Adrenal gland (tissue), 12 donors: ENCODE results near the gene IGFL3. TPM values are rescaled to one million over a fixed set of nuclear protein-coding genes. Genes with fewer than 3 reads are reported as not detected.
A peak's percentile ranks its signal among the peaks of the same experiment; 100 is the strongest.

ENCODE experiments used
- DNase-seq, 7 donors: peaks; one replicate each; pipeline ENCODE4 v3.0.0-alpha.2; 2019 to 2020
- H3K27ac ChIP-seq, 5 donors: fragments of 200-600 bp; sonication (generic) in 4 of 5; 1 replicate in 3 of 5; 2 replicates in 2 of 5; pipeline versions ENCODE4 v1.5.1 to v1.8.0; 2016 to 2020; ENCODE audit warnings: mild to moderate bottlenecking in 1 of 5
- H3K27me3 ChIP-seq: fragments of 200-600 bp; 2 replicates; pipeline ENCODE4 v1.8.0; 2021
- H3K36me3 ChIP-seq, 2 donors: fragments of 200-600 bp; replicated peaks in 1 of 2; 1 replicate in 1 of 2; 2 replicates in 1 of 2; pipeline versions ENCODE4 v1.5.1 to v1.8.0; 2018 to 2022
- H3K4me1 ChIP-seq, 2 donors: fragments of 200-600 bp; replicated peaks in 1 of 2; 1 replicate in 1 of 2; 2 replicates in 1 of 2; pipeline versions ENCODE4 v1.5.1 to v1.8.0; 2018 to 2021
- H3K4me3 ChIP-seq, 4 donors: fragments of 200-600 bp; sonication (generic) in 3 of 4; one replicate each; pipeline ENCODE4 v1.5.1; 2016 to 2018
- H3K9me3 ChIP-seq, 3 donors: fragments of 200-600 bp; sonication (generic) in 1 of 3; replicated peaks in 1 of 3; 1 replicate in 2 of 3; 2 replicates in 1 of 3; pipeline versions ENCODE4 v1.5.1 to v1.8.0; 2016 to 2021
- POLR2A ChIP-seq, 2 donors: fragments of 450-650 bp; IDR thresholded peaks; one replicate each; pipeline ENCODE4 v1.6.1; 2017; ENCODE audit warnings: antibody characterized with exemption in 2 of 2, mild to moderate bottlenecking in 2 of 2, moderate library complexity in 1 of 2
- WGBS, 4 donors: extraction: QIAGEN DNeasy Blood & Tissue Kit in 2 of 4; methylation state at CpG; one replicate each; pipeline versions ENCODE4 v1.1.5 to v1.1.7; 2013 to 2017; 5-methylcytosine and 5-hydroxymethylcytosine counted together
- intact Hi-C, 2 donors: fragments of 100-400 bp; cut with DNase I; formaldehyde crosslinking; loops; one replicate each; pipeline versions ENCODE4 v1.14.1 to v1.15.0; 2022 to 2023
- polyA plus RNA-seq, 3 donors: library from polyadenylated mRNA; stranded (reverse); fragments of 200-250 nt in 2 of 3; fragments of 350-450 nt in 1 of 3; fragmentation: Illumina TruSeq in 1 of 3; extraction: RNeasy Lipid Tissue Mini Kit (QIAGEN cat#74804) in 1 of 3; gene quantifications; one replicate each; pipeline ENCODE4 v1.2.3, GENCODE V29; 2013 to 2014
- total RNA-seq, 9 donors: library from RNA; depleted of rRNA in 4 of 9; stranded (reverse); fragments of >200 nt in 4 of 9; fragments of 120-200 nt in 1 of 9; fragmentation: NEBNext Ultra II Directional in 1 of 9; extraction: Animal tissue kit (Norgen Biotek cat#: 25700) in 1 of 9; gene quantifications; one replicate each; pipeline versions ENCODE4 v1.1.0 to v1.2.4, GENCODE V29; 2013 to 2023
- TF ChIP-seq, protein P1 (sequence below), 6 experiments: fragments of 450-650 bp in 4 of 6; fragments of 200-600 bp in 2 of 6; sonication (generic) in 1 of 6; IDR thresholded peaks; 1 replicate in 5 of 6; 2 replicates in 1 of 6; pipeline versions ENCODE4 v1.5.1 to v1.8.0; 2016 to 2021; ENCODE audit warnings: antibody characterized with exemption in 6 of 6, mild to moderate bottlenecking in 2 of 6, moderate library complexity in 1 of 6
- donor health status: healthy with polysubstance abuse.
- donor health status: Bipolar disorder and iron deficiency.
- donor health status: DM: yes; HTN: yes; CAD: no.
- donor health status: DM: no; HTN: no; CAD: no.
- donor health status: DM: no; HTN: no; CAD: no.
- donor health status: DM: yes; HTN: yes; CAD: no.

Gene IGFL3
- total and polyA plus RNA-seq, 12 donors: not detected

DNA sequence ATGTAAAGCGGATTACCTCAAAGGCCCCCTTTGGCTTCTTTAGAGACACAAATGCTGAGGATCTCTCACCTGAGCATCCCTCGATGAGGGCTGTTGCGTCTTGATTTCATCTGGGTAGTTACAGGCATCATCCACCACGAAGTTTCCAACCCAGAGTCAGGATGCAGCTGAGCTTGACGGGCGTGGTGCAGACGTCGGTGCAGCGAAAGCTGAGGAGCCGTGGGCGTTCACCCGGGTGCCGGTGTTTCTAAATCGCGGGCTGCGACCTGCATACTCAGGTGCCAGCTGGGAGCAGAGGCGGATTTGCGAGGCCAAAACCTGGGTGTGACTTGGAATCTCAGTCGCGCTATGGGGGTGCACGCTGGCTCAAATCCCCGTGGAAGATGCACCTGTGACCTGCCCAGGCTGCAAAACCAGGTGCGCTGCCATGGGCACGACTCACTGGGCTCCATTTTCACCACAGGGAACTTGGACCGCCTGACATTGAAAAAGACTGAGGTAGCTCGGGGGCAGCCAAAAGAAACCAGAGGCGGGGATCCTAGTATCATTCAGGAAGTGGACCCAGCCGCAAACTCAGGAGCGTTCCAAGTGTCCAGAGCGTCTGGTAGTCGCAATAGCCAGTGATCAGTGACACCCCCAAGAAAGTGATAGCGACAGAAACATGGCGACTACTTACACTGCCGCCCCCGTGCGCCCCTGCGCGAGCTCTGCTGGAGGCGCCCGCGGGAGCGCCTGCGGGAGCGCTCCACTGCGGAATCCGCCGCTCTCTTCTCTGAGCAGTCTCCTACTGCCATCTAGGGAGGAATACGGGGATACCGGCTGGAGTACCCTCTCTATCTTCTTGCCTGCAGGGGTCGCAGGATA lies 47.3 kb downstream of the IGFL3 start:
- peaks cover 33% of the 10 kb centered on the region for H3K27me3 ChIP-seq
- 2 to 5% (median 2%) methylated on average over 7 to 50 of the region's 50 CpGs for WGBS, 4 donors
- no peaks in the 10 kb centered on the region for H3K36me3 ChIP-seq
- H3K4me1 ChIP-seq: peaks cover 0 to 5% of the 10 kb centered on the region in 2 donors
- no peak overlapping the region for H3K27ac ChIP-seq
- peak; percentile 56 to 76 (median 71) for DNase-seq
- peak overlapping the region in 1 of 4 donors; percentile 36 for H3K4me3 ChIP-seq
- H3K9me3 ChIP-seq: no peaks in the 10 kb centered on the region
- no peak for TF ChIP-seq POLR2A (IDR thresholded peaks at IDR 0.05)
- TF ChIP-seq, protein P1, sequence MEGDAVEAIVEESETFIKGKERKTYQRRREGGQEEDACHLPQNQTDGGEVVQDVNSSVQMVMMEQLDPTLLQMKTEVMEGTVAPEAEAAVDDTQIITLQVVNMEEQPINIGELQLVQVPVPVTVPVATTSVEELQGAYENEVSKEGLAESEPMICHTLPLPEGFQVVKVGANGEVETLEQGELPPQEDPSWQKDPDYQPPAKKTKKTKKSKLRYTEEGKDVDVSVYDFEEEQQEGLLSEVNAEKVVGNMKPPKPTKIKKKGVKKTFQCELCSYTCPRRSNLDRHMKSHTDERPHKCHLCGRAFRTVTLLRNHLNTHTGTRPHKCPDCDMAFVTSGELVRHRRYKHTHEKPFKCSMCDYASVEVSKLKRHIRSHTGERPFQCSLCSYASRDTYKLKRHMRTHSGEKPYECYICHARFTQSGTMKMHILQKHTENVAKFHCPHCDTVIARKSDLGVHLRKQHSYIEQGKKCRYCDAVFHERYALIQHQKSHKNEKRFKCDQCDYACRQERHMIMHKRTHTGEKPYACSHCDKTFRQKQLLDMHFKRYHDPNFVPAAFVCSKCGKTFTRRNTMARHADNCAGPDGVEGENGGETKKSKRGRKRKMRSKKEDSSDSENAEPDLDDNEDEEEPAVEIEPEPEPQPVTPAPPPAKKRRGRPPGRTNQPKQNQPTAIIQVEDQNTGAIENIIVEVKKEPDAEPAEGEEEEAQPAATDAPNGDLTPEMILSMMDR (IDR thresholded peaks at IDR 0.05): peak; percentile 69 to 93 (median 88)
- intact Hi-C loops: loop anchor here (5.0 to 10.0 kb wide), 2 partner anchors 45 to 52 kb away; partner anchors contain the start of gene PGLYRP1 (in 1 of the 2)

- Histone ChIP-seq H3K27me3 (peaks cover 33% of the 10 kb centered on the region), H3K9me3 (no peaks in the 10 kb centered on the region), H3K4me3 (no peak overlapping the region), H3K36me3 (no peaks in the 10 kb centered on the region), H3K27ac (no peak overlapping the region), H3K4me1 (peaks cover 0 to 5% of the 10 kb centered on the region in 2 donors)
- no peak for TF ChIP-seq POLR2A (IDR thresholded peaks at IDR 0.05)
- TF ChIP-seq, protein P1 (IDR thresholded peaks at IDR 0.05): no peak
- DNase-seq: no peak
- intact Hi-C loops: loop anchor here (5.0 to 10.0 kb wide), 2 partner anchors 44 to 51 kb away; partner anchors contain the start of gene PGLYRP1 (in 1 of the 2)
- WGBS, 4 donors: 39 to 46% (median 41%) methylated on average over 9 of the region's 9 CpGs
Measured at GRCh38 chr19:46076031-46076880, 48.2 kb downstream of the IGFL3 start.

DNA sequence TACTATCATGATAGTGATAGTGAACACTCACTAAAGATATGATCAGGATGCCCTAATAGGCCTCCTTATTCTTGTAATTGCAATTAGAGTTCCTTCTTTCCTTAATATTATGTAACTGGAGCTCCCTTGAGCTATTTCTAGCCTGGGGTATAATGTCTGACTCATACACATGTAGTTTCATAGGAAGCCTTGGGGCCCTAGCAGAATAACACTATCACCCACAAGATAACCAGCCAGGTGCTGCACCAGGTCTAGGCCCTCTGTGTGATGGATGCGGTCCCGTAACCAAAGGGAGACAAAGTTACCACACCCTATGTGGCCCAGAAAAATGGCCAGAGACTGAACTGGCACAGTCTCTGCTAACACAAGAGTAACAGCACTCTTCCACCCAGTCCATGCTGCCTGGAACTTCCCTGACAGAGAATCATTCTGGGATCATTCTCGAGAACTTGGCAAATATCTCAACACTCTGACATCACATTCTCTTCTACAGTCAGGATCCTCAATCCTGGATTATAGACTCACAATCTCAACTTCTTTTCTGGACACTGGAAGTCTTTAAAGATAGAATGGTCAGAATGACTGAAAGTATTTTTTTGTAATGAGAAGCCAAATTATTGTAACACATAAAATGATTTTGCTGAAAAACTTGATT lies 51.1 kb downstream of the IGFL3 start:
- peaks cover 14% of the 10 kb centered on the region in 2 donors for H3K4me1 ChIP-seq
- H3K4me3 ChIP-seq: no peak overlapping the region
- WGBS, 4 donors: 75 to 86% (median 82%) methylated on average over 2 to 3 of the region's 3 CpGs
- DNase-seq: no peak
- H3K36me3 ChIP-seq: no peaks in the 10 kb centered on the region
- H3K27me3 ChIP-seq: peaks cover 31% of the 10 kb centered on the region
- intact Hi-C loops: loop anchor here in 1 of 2 donors (10.0 kb wide), 1 partner anchor 49 kb away; the partner anchor contains the start of gene PGLYRP1
- H3K27ac ChIP-seq: peak overlapping the region in 1 of 5 donors; percentile 17
- TF ChIP-seq, protein P1 (IDR thresholded peaks at IDR 0.05): no peak
- TF ChIP-seq POLR2A (IDR thresholded peaks at IDR 0.05): no peak
- no peaks in the 10 kb centered on the region for H3K9me3 ChIP-seq

Other genes with a start within 250 kb of the IGFL3 start
- gene IRF2BP1, start 238.5 kb downstream of the IGFL3 start, total RNA-seq: 10 to 100 TPM; 18.3 to 57.0 (median 37.6) TPM
- gene IRF2BP1, start 238.5 kb downstream of the IGFL3 start, polyA plus RNA-seq: 10 to 100 TPM in 2 of 3 donors, 1 to 10 TPM in 1; 3.8 to 23.0 (median 18.3) TPM
- 10 to 100 TPM in 1 of 9 donors, 1 to 10 TPM in 8; 2.1 to 14.3 (median 7.2) TPM for gene MYPOP, start 222.1 kb downstream of the IGFL3 start, total RNA-seq
- 10 to 100 TPM in 1 of 3 donors, 1 to 10 TPM in 2; 5.4 to 10.1 (median 6.6) TPM for gene MYPOP, start 222.1 kb downstream of the IGFL3 start, polyA plus RNA-seq
- gene NANOS2, start 209.9 kb downstream of the IGFL3 start, total RNA-seq: not detected
- gene NANOS2, start 209.9 kb downstream of the IGFL3 start, polyA plus RNA-seq: not detected
- 1 to 10 TPM in 6 of 9 donors, under 1 TPM in 3; 0.54 to 6.7 (median 2.2) TPM for gene NOVA2, start 150.8 kb downstream of the IGFL3 start, total RNA-seq
- gene NOVA2, start 150.8 kb downstream of the IGFL3 start, polyA plus RNA-seq: 10 to 100 TPM in 1 of 3 donors, 1 to 10 TPM in 2; 2.2 to 10.8 (median 2.5) TPM
- 10 to 100 TPM in 6 of 9 donors, 1 to 10 TPM in 3; 3.3 to 29.6 (median 14.0) TPM for gene CCDC61, start 129.2 kb downstream of the IGFL3 start, total RNA-seq
- 10 to 100 TPM in 2 of 3 donors, 1 to 10 TPM in 1; 2.8 to 45.9 (median 24.3) TPM for gene CCDC61, start 129.2 kb downstream of the IGFL3 start, polyA plus RNA-seq
- under 1 TPM in 1 of 9 donors, not detected in 8; 0.17 TPM for gene PGLYRP1, start 101.6 kb downstream of the IGFL3 start, total RNA-seq
- under 1 TPM in 1 of 3 donors, not detected in 2; 0.17 TPM for gene PGLYRP1, start 101.6 kb downstream of the IGFL3 start, polyA plus RNA-seq
- under 1 TPM in 3 of 9 donors, not detected in 6; 0.11 to 0.44 (median 0.34) TPM for gene IGFL4, start 83.7 kb downstream of the IGFL3 start, total RNA-seq
- gene IGFL4, start 83.7 kb downstream of the IGFL3 start, polyA plus RNA-seq: 1 to 10 TPM in 1 of 3 donors, under 1 TPM in 2; 0.20 to 1.7 (median 0.24) TPM
- under 1 TPM in 1 of 9 donors, not detected in 8; 0.11 TPM for gene IGFL2, start 23.6 kb upstream of the IGFL3 start, total RNA-seq
- not detected for gene IGFL2, start 23.6 kb upstream of the IGFL3 start, polyA plus RNA-seq
- not detected for gene IGFL1, start 105.1 kb upstream of the IGFL3 start, total RNA-seq
- not detected for gene IGFL1, start 105.1 kb upstream of the IGFL3 start, polyA plus RNA-seq
- gene HIF3A, start 172.4 kb upstream of the IGFL3 start, total RNA-seq: 10 to 100 TPM in 8 of 9 donors, 1 to 10 TPM in 1; 4.4 to 67.0 (median 29.5) TPM
- gene HIF3A, start 172.4 kb upstream of the IGFL3 start, polyA plus RNA-seq: 10 to 100 TPM in 2 of 3 donors, 1 to 10 TPM in 1; 2.7 to 69.0 (median 17.2) TPM
- 10 to 100 TPM; 56.3 to 97.6 (median 75.1) TPM for gene PPP5C, start 222.4 kb upstream of the IGFL3 start, total RNA-seq
- 100 to 1,000 TPM in 1 of 3 donors, 10 to 100 TPM in 2; 42.3 to 135 (median 75.4) TPM for gene PPP5C, start 222.4 kb upstream of the IGFL3 start, polyA plus RNA-seq